ENCODE measurements around the gene TGIF2.
"Not testable (repeated sequence)": the region's sequence is repeated elsewhere in the genome, so short reads cannot be mapped to it uniquely, and the experiment has no call there.

TGIF2 gene

GRCh38 chr20:36632487-36633284 lies 59.3 kb downstream of the TGIF2 start:
- no peak for DNase-seq (ENCODE audit: low spot score)
- Mint-ChIP-seq H3K27me3 (ENCODE audit: low read depth) (no peaks in the 10 kb centered on the region), H3K4me1 (ENCODE audit: low read depth) (peaks cover 27% of the 10 kb centered on the region), H3K9me3 (no peaks in the 10 kb centered on the region), H3K27ac (peak overlapping the region; percentile 59), H3K36me3 (ENCODE audit: low read depth) (peaks cover 58% of the 10 kb centered on the region), H3K4me3 (no peak overlapping the region)

GRCh38 chr20:36633285-36633772 lies 59.9 kb downstream of the TGIF2 start:
- Mint-ChIP-seq H3K27ac (peak overlapping the region; percentile 35), H3K4me3 (no peak overlapping the region), H3K4me1 (ENCODE audit: low read depth) (peaks cover 23% of the 10 kb centered on the region), H3K9me3 (no peaks in the 10 kb centered on the region), H3K36me3 (ENCODE audit: low read depth) (peaks cover 54% of the 10 kb centered on the region), H3K27me3 (ENCODE audit: low read depth) (no peaks in the 10 kb centered on the region)
- no peak for DNase-seq (ENCODE audit: low spot score)

DNA sequence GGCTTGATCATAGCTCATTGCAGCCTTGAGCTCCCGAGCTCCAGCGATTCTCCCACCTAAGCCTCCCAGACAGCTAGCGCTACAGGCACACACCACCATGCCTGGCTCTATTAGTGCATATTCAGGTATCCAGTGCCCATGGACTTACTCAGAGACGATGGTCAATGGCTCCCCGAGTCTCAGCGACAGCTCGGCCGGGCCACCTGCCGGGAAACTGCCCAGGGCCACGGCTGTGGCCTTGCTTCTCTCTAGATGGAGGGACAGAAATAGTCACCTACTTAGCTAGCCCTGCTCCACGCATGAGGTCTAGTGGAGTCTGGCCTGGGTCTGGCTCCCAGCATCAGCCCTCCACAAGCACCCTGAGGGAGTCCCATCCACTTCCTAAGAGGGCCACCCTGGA lies 60.9 kb downstream of the TGIF2 start:
- peaks cover 59% of the 10 kb centered on the region for H3K36me3 Mint-ChIP-seq (ENCODE audit: low read depth)
- no peaks in the 10 kb centered on the region for H3K9me3 Mint-ChIP-seq
- no peak for DNase-seq (ENCODE audit: low spot score)
- peaks cover 20% of the 10 kb centered on the region for H3K4me1 Mint-ChIP-seq (ENCODE audit: low read depth)
- no peak overlapping the region for H3K4me3 Mint-ChIP-seq
- no peaks in the 10 kb centered on the region for H3K27me3 Mint-ChIP-seq (ENCODE audit: low read depth)
- no peak overlapping the region for H3K27ac Mint-ChIP-seq

GRCh38 chr20:36638876-36639400 lies 65.5 kb downstream of the TGIF2 start:
- H3K9me3 Mint-ChIP-seq; H3K27ac Mint-ChIP-seq; H3K4me3 Mint-ChIP-seq; DNase-seq (ENCODE audit: low spot score); H3K27me3 Mint-ChIP-seq (ENCODE audit: low read depth): not testable (repeated sequence)
- Mint-ChIP-seq H3K36me3 (ENCODE audit: low read depth) (peaks cover 52% of the 10 kb centered on the region), H3K4me1 (ENCODE audit: low read depth) (peaks cover 16% of the 10 kb centered on the region)

DNA sequence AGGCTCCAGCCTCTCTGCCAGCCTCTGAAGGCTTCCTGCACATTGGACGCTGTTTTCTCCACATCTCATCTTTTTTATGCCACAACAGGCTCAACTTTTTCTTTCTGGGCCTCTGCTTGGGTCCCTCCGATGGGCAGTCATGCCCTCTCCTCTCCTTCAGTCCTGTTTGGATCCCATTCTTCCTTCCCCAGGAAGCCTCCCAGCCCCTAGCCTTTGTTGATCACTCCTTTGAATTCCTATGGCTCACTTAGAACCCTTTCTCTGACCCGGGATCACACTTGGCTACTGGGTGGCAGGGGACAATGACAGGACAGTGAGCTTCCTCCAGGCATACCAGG lies 68.1 kb downstream of the TGIF2 start:
- H3K4me1 Mint-ChIP-seq (ENCODE audit: low read depth): peaks cover 28% of the 10 kb centered on the region
- H3K27me3 Mint-ChIP-seq (ENCODE audit: low read depth): no peaks in the 10 kb centered on the region
- H3K9me3 Mint-ChIP-seq: no peaks in the 10 kb centered on the region
- peaks cover 50% of the 10 kb centered on the region for H3K36me3 Mint-ChIP-seq (ENCODE audit: low read depth)
- DNase-seq (ENCODE audit: low spot score): no peak
- H3K27ac Mint-ChIP-seq: peak overlapping the region; percentile 43
- no peak overlapping the region for H3K4me3 Mint-ChIP-seq

DNA sequence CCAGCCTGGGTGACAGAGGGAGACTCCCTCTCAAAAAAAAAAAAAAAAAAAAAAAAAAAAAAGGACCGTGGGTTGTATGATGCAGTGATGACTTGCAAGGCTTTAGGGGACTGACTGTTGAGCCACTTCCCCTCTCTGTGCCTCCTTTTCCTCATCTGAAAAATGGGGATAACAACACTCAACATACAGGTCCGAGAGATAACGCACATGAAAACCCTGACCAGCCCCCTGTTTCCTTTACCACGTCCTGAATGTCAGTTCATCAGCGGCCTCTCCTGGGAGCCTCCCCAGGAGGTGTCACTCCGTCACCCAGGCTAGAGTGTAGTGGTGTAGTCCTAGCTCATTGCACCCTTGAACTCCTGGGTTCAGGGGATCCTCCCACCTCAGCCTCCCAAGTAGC lies 68.7 kb downstream of the TGIF2 start:
- peaks cover 34% of the 10 kb centered on the region for H3K4me1 Mint-ChIP-seq (ENCODE audit: low read depth)
- DNase-seq (ENCODE audit: low spot score): no peak
- peak overlapping the region; percentile 99 for H3K4me3 Mint-ChIP-seq
- H3K36me3 Mint-ChIP-seq (ENCODE audit: low read depth): peaks cover 48% of the 10 kb centered on the region
- H3K9me3 Mint-ChIP-seq: no peaks in the 10 kb centered on the region
- H3K27ac Mint-ChIP-seq: peak overlapping the region; percentile 63
- no peaks in the 10 kb centered on the region for H3K27me3 Mint-ChIP-seq (ENCODE audit: low read depth)
